HCT116 (cell line): ENCODE results near the gene TCERG1L. TPM values are rescaled to one million over a fixed set of nuclear protein-coding genes. Genes with fewer than 3 reads are reported as not detected.

Source experiments
- ATAC-seq: fragments of 200-7000 bp; cut with Tn5 transposase; 2 replicates; pipeline ENCODE4 v1.9.1; 2020; ENCODE audit warnings: mild to moderate bottlenecking, moderate library complexity
- BruUV-seq: library from RNA; stranded (reverse); fragments of 400-500 nt; replicated peaks from 2 replicates; lab custom pipeline; 2021; lab: Mats Ljungman, UMichigan
- CTCF ChIA-PET: fragments of 300-600 bp; sonication (Branson Sonifier 250); formaldehyde crosslinking; loops from one replicate; lab custom pipeline; 2021; ENCODE audit warnings: antibody characterized with exemption; lab: Charles Lee
- POLR2A ChIA-PET: fragments of 300-600, 350-600 bp; sonication (Branson Sonifier 250); formaldehyde crosslinking; loops from one replicate; lab custom pipeline; 2021; ENCODE audit warnings: antibody characterized with exemption; lab: Charles Lee
- RAD21 ChIA-PET, 2 experiments: fragments of 300-600 bp; sonication (Branson Sonifier 250); formaldehyde crosslinking; loops; one replicate each; lab custom pipeline; 2023; ENCODE audit warnings: low total read pairs in 2 of 2; ENCODE audit not compliant: uncharacterized antibody in 2 of 2, unreplicated experiment in 2 of 2, low non-redundant PET in 1 of 2; lab: Charles Lee
- DNase-seq: peaks from one replicate; pipeline ENCODE4 v3.0.0-alpha.2; 2010; ENCODE audit warnings: low read depth, low spot score
- H2AFZ ChIP-seq: fragments of 200-600 bp; shearing (Covaris generic), sonication (generic); 2 replicates; pipeline ENCODE4 v1.6.1; 2017; ENCODE audit warnings: low read depth, mixed run types, mixed read lengths, antibody characterized with exemption, low read length; ENCODE audit not compliant: poor library complexity, severe bottlenecking
- H3K27ac ChIP-seq: 2 replicates; pipeline ENCODE4 v1.5.1; 2012; ENCODE audit warnings: low read depth, low read length
- H3K27me3 ChIP-seq: fragments of 200-600 bp; sonication (generic); 2 replicates; pipeline ENCODE4 v1.6.1; 2016; ENCODE audit warnings: mixed run types, low read length, mixed read lengths; ENCODE audit not compliant: insufficient read depth
- H3K36me3 ChIP-seq, 2 experiments: fragments of 200-500 bp in 1 of 2; fragments of 200-600 bp in 1 of 2; sonication (Bioruptor generic) in 1 of 2; sonication (generic) in 1 of 2; 2 replicates each; pipeline versions ENCODE4 v1.5.1 to v1.6.1; 2014 to 2016; ENCODE audit warnings: low read length in 2 of 2, inconsistent platforms in 1 of 2, mixed read lengths in 1 of 2, mixed run types in 1 of 2; ENCODE audit not compliant: insufficient read depth in 2 of 2, control insufficient read depth in 1 of 2
- H3K4me1 ChIP-seq, 2 experiments: fragments of 200-600 bp in 1 of 2; sonication (generic) in 1 of 2; 2 replicates each; pipeline versions ENCODE4 v1.5.1 to v1.6.1; 2012 to 2017; ENCODE audit warnings: low read length in 2 of 2, inconsistent platforms in 1 of 2, mild to moderate bottlenecking in 1 of 2, mixed read lengths in 1 of 2, mixed run types in 1 of 2, moderate library complexity in 1 of 2; ENCODE audit not compliant: insufficient read depth in 2 of 2, control insufficient read depth in 1 of 2
- H3K4me2 ChIP-seq: fragments of 200-600 bp; sonication (generic); 2 replicates; pipeline ENCODE4 v1.6.1; 2017; ENCODE audit warnings: mixed run types, low read length, mixed read lengths
- H3K4me3 ChIP-seq, 2 experiments: fragments of 200-600 bp in 1 of 2; sonication (generic) in 1 of 2; replicated peaks in 1 of 2; 2 replicates each; pipeline ENCODE4 v1.5.1; 2011 to 2016; ENCODE audit warnings: low read length in 2 of 2, control low read depth in 1 of 2, low read depth in 1 of 2, mild to moderate bottlenecking in 1 of 2, mixed read lengths in 1 of 2, mixed run types in 1 of 2
- H3K79me2 ChIP-seq: fragments of 200-600 bp; sonication (generic); 2 replicates; pipeline ENCODE4 v1.6.1; 2017; ENCODE audit warnings: mild to moderate bottlenecking, mixed run types, low read length, moderate library complexity, mixed read lengths; ENCODE audit not compliant: insufficient read depth
- H3K9ac ChIP-seq: fragments of 200-600 bp; sonication (generic); 2 replicates; pipeline ENCODE4 v1.6.1; 2016; ENCODE audit warnings: low read length, mixed read lengths
- H3K9me2 ChIP-seq: fragments of 200-600 bp; sonication (generic), shearing (Covaris generic); 2 replicates; pipeline ENCODE4 v1.6.1; 2017; ENCODE audit warnings: mixed run types, mild to moderate bottlenecking, moderate library complexity; ENCODE audit not compliant: insufficient read depth
- H3K9me3 ChIP-seq, 2 experiments: fragments of 200-500 bp in 1 of 2; fragments of 200-600 bp in 1 of 2; sonication (Bioruptor generic) in 1 of 2; sonication (generic) in 1 of 2; 2 replicates each; pipeline ENCODE4 v1.6.1; 2014 to 2017; ENCODE audit warnings: low read length in 2 of 2, mixed read lengths in 2 of 2, inconsistent platforms in 1 of 2, low read depth in 1 of 2, mild to moderate bottlenecking in 1 of 2, mixed run types in 1 of 2, moderate library complexity in 1 of 2; ENCODE audit not compliant: control insufficient read depth in 1 of 2, insufficient read depth in 1 of 2
- H4K20me1 ChIP-seq: fragments of 200-600 bp; sonication (generic), shearing (Covaris generic); 2 replicates; pipeline ENCODE4 v1.6.1; 2017; ENCODE audit warnings: mixed run types, mild to moderate bottlenecking, moderate library complexity; ENCODE audit not compliant: insufficient read depth
- CTCF ChIP-seq, 3 experiments: fragments of 200-600 bp in 1 of 3; sonication (generic) in 1 of 3; IDR thresholded peaks in 2 of 3; conservative IDR thresholded peaks in 1 of 3; 2 replicates each; pipeline ENCODE4 v1.5.1; 2012 to 2017; ENCODE audit warnings: low read depth in 2 of 3, low read length in 2 of 3, antibody characterized with exemption in 1 of 3, borderline replicate concordance in 1 of 3, control low read depth in 1 of 3, mild to moderate bottlenecking in 1 of 3, mixed read lengths in 1 of 3, mixed run types in 1 of 3, moderate library complexity in 1 of 3; ENCODE audit not compliant: insufficient read depth in 1 of 3
- EGR1 ChIP-seq: IDR thresholded peaks from 2 replicates; pipeline ENCODE4 v1.6.1; 2012; ENCODE audit warnings: low read depth
- ELF1 ChIP-seq: IDR thresholded peaks from 2 replicates; pipeline ENCODE4 v1.6.1; 2012; ENCODE audit warnings: low read depth, borderline replicate concordance
- EZH2 ChIP-seq: fragments of 200-600 bp; sonication (generic); IDR thresholded peaks from 2 replicates; pipeline ENCODE4 v1.6.1; 2017; ENCODE audit warnings: antibody characterized with exemption, mixed run types
- EZH2phosphoT487 ChIP-seq: fragments of 200-600 bp; IDR thresholded peaks from 2 replicates; pipeline ENCODE4 v1.6.1; 2018; ENCODE audit warnings: antibody characterized with exemption, borderline replicate concordance
- POLR2A ChIP-seq: IDR thresholded peaks from 2 replicates; pipeline ENCODE4 v1.7.0; 2011; ENCODE audit warnings: borderline replicate concordance; ENCODE audit not compliant: insufficient read depth, insufficient read length; ENCODE audit errors: extremely low read depth
- RAD21 ChIP-seq: IDR thresholded peaks from 2 replicates; pipeline ENCODE4 v1.6.1; 2012; ENCODE audit warnings: low read depth, mild to moderate bottlenecking
- REST ChIP-seq: IDR thresholded peaks from 2 replicates; pipeline ENCODE4 v1.6.1; 2012; ENCODE audit warnings: low read depth
- SIN3A ChIP-seq: IDR thresholded peaks from 2 replicates; pipeline ENCODE4 v1.6.1; 2012; ENCODE audit warnings: low read depth
- ZFX ChIP-seq: fragments of 450-650 bp; IDR thresholded peaks from 2 replicates; pipeline ENCODE4 v1.6.1; 2017
- intact Hi-C: fragments of 100-400 bp; cut with micrococcal nuclease; formaldehyde crosslinking; loops from 2 replicates; pipeline ENCODE4 v1.10.0; 2022
- total RNA-seq: library from RNA; stranded (reverse); gene quantifications from one replicate; pipeline ENCODE4 v1.2.1, GENCODE V29; 2021; ENCODE audit not compliant: unreplicated experiment
- TF ChIP-seq, protein P1 (sequence below): IDR thresholded peaks from 2 replicates; pipeline ENCODE4 v1.6.1; 2012

Gene TCERG1L
- total RNA-seq, 1 experiment from 2014 or later, result not detected

- no peak overlapping the region for H3K4me3 ChIP-seq
- H3K4me1 ChIP-seq, result no peaks in the 10 kb centered on the region
- DNase-seq (no peak), ATAC-seq (no peak)
- H2AFZ ChIP-seq, result no peak overlapping the region
- H3K79me2 ChIP-seq, result no peaks in the 10 kb centered on the region
- no peaks in the 10 kb centered on the region for H3K36me3 ChIP-seq
- no peaks in the 10 kb centered on the region for H4K20me1 ChIP-seq
- no peaks in the 10 kb centered on the region for H3K27me3 ChIP-seq
- no peak overlapping the region for H3K9ac ChIP-seq
- CTCF ChIA-PET, result no interaction called here
- no peaks in the 10 kb centered on the region for H3K9me3 ChIP-seq
- H3K4me2 ChIP-seq, result no peak overlapping the region
- intact Hi-C loops, result no loop called here
- no peak overlapping the region for H3K27ac ChIP-seq
- no TSS peak for BruUV-seq
- RAD21 ChIA-PET, result no interaction called here
- no peak for TF ChIP-seq RAD21
- no peak for TF ChIP-seq REST
- no peak for TF ChIP-seq ZFX
- TF ChIP-seq EGR1, result no peak
- no peak for TF ChIP-seq ELF1
- no peak for TF ChIP-seq EZH2
- TF ChIP-seq CTCF (IDR thresholded peaks at IDR 0.05 in 2 of 3, conservative IDR thresholded peaks at IDR 0.05 in 1 of 3; ENCODE audit: borderline replicate concordance in 1 of 3, insufficient read depth in 1 of 3, low read depth in 2 of 3, low read length in 2 of 3), result no peak
- no peak for TF ChIP-seq SIN3A
- TF ChIP-seq, protein P1, sequence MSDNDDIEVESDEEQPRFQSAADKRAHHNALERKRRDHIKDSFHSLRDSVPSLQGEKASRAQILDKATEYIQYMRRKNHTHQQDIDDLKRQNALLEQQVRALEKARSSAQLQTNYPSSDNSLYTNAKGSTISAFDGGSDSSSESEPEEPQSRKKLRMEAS, result no peak
- no peak for TF ChIP-seq POLR2A
- TF ChIP-seq EZH2phosphoT487, result no peak
- POLR2A ChIA-PET, result no interaction called here
- H3K9me2 ChIP-seq, result no peaks in the 10 kb centered on the region
Measured at GRCh38 chr10:131226446-131227162, 84.9 kb downstream of the TCERG1L start.
